Measurements from ENCODE around the gene PECR. TPM values are rescaled to one million over a fixed set of nuclear protein-coding genes. Genes with fewer than 3 reads are reported as not detected.

The PECR gene
- total RNA-seq, 1 experiment from 2014 or later = 15.3 TPM

- peaks cover 4% of the 10 kb centered on the region for H3K79me1 ChIP-seq (ENCODE audit: insufficient read depth, low read depth, low read length, poor library complexity, severe bottlenecking)
- H4K8ac ChIP-seq (replicated peaks; ENCODE audit: insufficient read length, low read depth, low read length) = no peak overlapping the region
- H3K18ac ChIP-seq (ENCODE audit: insufficient read length, low read depth, low read length) = no peak overlapping the region
Observed at GRCh38 chr2:216002693-216003092, 78.9 kb downstream of the PECR start.

More at GRCh38 chr2:216002693-216003092, 78.9 kb downstream of the PECR start:
- no peaks in the 10 kb centered on the region for H3K9me3 Mint-ChIP-seq
- Histone ChIP-seq H3K27ac (ENCODE audit: insufficient read length, low read depth, low read length) (no peak overlapping the region), H2AK5ac (ENCODE audit: insufficient read length, low read length) (no peak overlapping the region), H3K9ac (ENCODE audit: extremely low read depth, insufficient read length, low read length) (no peak overlapping the region), H3K56ac (ENCODE audit: insufficient read length, low read depth, low read length) (no peak overlapping the region), H4K91ac (ENCODE audit: insufficient read length, low read depth, low read length) (no peak overlapping the region), H3K4me1 (ENCODE audit: insufficient read depth, low read length) (peaks cover 14% of the 10 kb centered on the region; the same call in 1 of the 2 replicates), H3K23me2 (ENCODE audit: insufficient read length, low read depth, low read length, poor library complexity, severe bottlenecking) (no peaks in the 10 kb centered on the region), H3K14ac (ENCODE audit: insufficient read depth, low read length) (no peak overlapping the region), H2BK12ac (ENCODE audit: insufficient read length, low read depth, low read length) (no peak overlapping the region), H3K79me2 (ENCODE audit: insufficient read depth, low read length) (peaks cover 4% of the 10 kb centered on the region; the same call in 1 of the 2 replicates), H4K20me1 (ENCODE audit: control insufficient read depth, insufficient read depth, insufficient read length) (no peaks in the 10 kb centered on the region), H2BK15ac (ENCODE audit: low read depth, low read length) (no peak overlapping the region), H3K23ac (ENCODE audit: insufficient read length, low read depth, low read length) (no peak overlapping the region), H2AFZ (ENCODE audit: low read length) (no peak overlapping the region), H3K27me3 (ENCODE audit: insufficient read depth, low read length) (no peaks in the 10 kb centered on the region), H2BK5ac (ENCODE audit: insufficient read length, low read length) (no peak overlapping the region), H3K4me2 (ENCODE audit: insufficient read depth, insufficient read length, low read length) (no peak overlapping the region), H2BK20ac (ENCODE audit: low read depth, low read length, poor library complexity, severe bottlenecking) (no peak overlapping the region), H3K4ac (ENCODE audit: low read depth, low read length) (no peak overlapping the region), H2BK120ac (ENCODE audit: low read depth, low read length, poor library complexity, severe bottlenecking) (no peak overlapping the region), H4K5ac (ENCODE audit: insufficient read length, low read depth, low read length) (no peak overlapping the region), H3T11ph (ENCODE audit: low read length) (no peak overlapping the region), H3K9me3 (ENCODE audit: control insufficient read depth, low read depth, low read length) (no peaks in the 10 kb centered on the region)
- no peak for DNase-seq
- peaks cover 0 to under 1% (median under 1%) of the 10 kb centered on the region in 3 experiments; a peak in 3 of 7 replicates for H3K36me3 Mint-ChIP-seq (ENCODE audit: insufficient read depth in 1 of 3, low read depth in 3 of 3)
- H3K27me3 Mint-ChIP-seq (ENCODE audit: low read depth) = no peaks in the 10 kb centered on the region
- peak overlapping the region in 1 of 2 experiments; percentile 15; a peak in 1 of 5 replicates for H3K4me3 Mint-ChIP-seq
- WGBS (ENCODE audit: extremely low coverage, insufficient read length, low lambda C conversion rate) = no CpG with 5 or more reads among the region's 2 CpGs
- peak overlapping the region; percentile 38 to 76 (median 49) for H3K27ac Mint-ChIP-seq
- no peak for TF ChIP-seq CTCF (conservative IDR thresholded peaks at IDR 0.05)
- peaks cover 20 to 38% of the 10 kb centered on the region in 2 experiments for H3K4me1 Mint-ChIP-seq

Data from H9 (cell line).